ENCODE measurements around the gene MPL. TPM values are rescaled to one million over a fixed set of nuclear protein-coding genes. Genes with fewer than 3 reads are reported as not detected.
A peak's percentile ranks its signal among the peaks of the same experiment; 100 is the strongest.
"Not testable (repeated sequence)": the region's sequence is repeated elsewhere in the genome, so short reads cannot be mapped to it uniquely, and the experiment has no call there.

MPL gene
- total RNA-seq, 1 experiment from 2014 or later: not detected

GRCh38 chr1:43363935-43364525 lies 26.4 kb downstream of the MPL start:
- no peak for DNase-seq (ENCODE audit: low read depth, low spot score)
- in situ Hi-C loops (cut with HindIII; ENCODE audit: low pct_unique_long_range_greater_than_20kb, low sequenced_read_pairs): no loop called here

- in situ Hi-C loops (cut with HindIII; ENCODE audit: low pct_unique_long_range_greater_than_20kb, low sequenced_read_pairs): no loop called here
Observed at GRCh38 chr1:43365678-43366077, 28.1 kb downstream of the MPL start.

GRCh38 chr1:43366179-43366578 lies 28.6 kb downstream of the MPL start:
- in situ Hi-C loops (cut with HindIII; ENCODE audit: low pct_unique_long_range_greater_than_20kb, low sequenced_read_pairs): no loop called here
- DNase-seq (ENCODE audit: low read depth, low spot score): no peak

More at GRCh38 chr1:43365678-43366077, 28.1 kb downstream of the MPL start:
- DNase-seq (ENCODE audit: low read depth, low spot score): no peak

- in situ Hi-C loops (cut with HindIII; ENCODE audit: low pct_unique_long_range_greater_than_20kb, low sequenced_read_pairs): no loop called here
- no peak for DNase-seq (ENCODE audit: low read depth, low spot score)
Observed at GRCh38 chr1:43366601-43367025, 29.0 kb downstream of the MPL start.

GRCh38 chr1:43367026-43367903 lies 29.6 kb downstream of the MPL start:
- DNase-seq (ENCODE audit: low read depth, low spot score): peak; percentile 7
- in situ Hi-C loops (cut with HindIII; ENCODE audit: low pct_unique_long_range_greater_than_20kb, low sequenced_read_pairs): no loop called here

GRCh38 chr1:43367904-43368645 lies 30.5 kb downstream of the MPL start, which contains the start of gene ELOVL1:
Gene ELOVL1, minus strand, starts transcription at chr1:43368011. Its CDS starts 2,402 bp downstream, at chr1:43365609.
- in situ Hi-C loops (cut with HindIII; ENCODE audit: low pct_unique_long_range_greater_than_20kb, low sequenced_read_pairs): no loop called here
- peak; percentile 81 for DNase-seq (ENCODE audit: low read depth, low spot score)

- DNase-seq (ENCODE audit: low read depth, low spot score): no peak
- in situ Hi-C loops (cut with HindIII; ENCODE audit: low pct_unique_long_range_greater_than_20kb, low sequenced_read_pairs): no loop called here
Observed at GRCh38 chr1:43368646-43369020, 31.0 kb downstream of the MPL start.

- DNase-seq (ENCODE audit: low read depth, low spot score); in situ Hi-C loops (cut with HindIII; ENCODE audit: low pct_unique_long_range_greater_than_20kb, low sequenced_read_pairs): not testable (repeated sequence)
Observed at GRCh38 chr1:43369779-43370178, 32.2 kb downstream of the MPL start.

GRCh38 chr1:43370564-43370963 lies 32.9 kb downstream of the MPL start:
- no peak for DNase-seq (ENCODE audit: low read depth, low spot score)
- in situ Hi-C loops (cut with HindIII; ENCODE audit: low pct_unique_long_range_greater_than_20kb, low sequenced_read_pairs): no loop called here

- no peak for DNase-seq (ENCODE audit: low read depth, low spot score)
- in situ Hi-C loops (cut with HindIII; ENCODE audit: low pct_unique_long_range_greater_than_20kb, low sequenced_read_pairs): no loop called here
Observed at GRCh38 chr1:43372172-43372571, 34.6 kb downstream of the MPL start.

GRCh38 chr1:43373066-43373940 lies 35.7 kb downstream of the MPL start:
- in situ Hi-C loops (cut with HindIII; ENCODE audit: low pct_unique_long_range_greater_than_20kb, low sequenced_read_pairs): no loop called here
- DNase-seq (ENCODE audit: low read depth, low spot score): no peak

- DNase-seq (ENCODE audit: low read depth, low spot score): no peak
- in situ Hi-C loops (cut with HindIII; ENCODE audit: low pct_unique_long_range_greater_than_20kb, low sequenced_read_pairs): no loop called here
Observed at GRCh38 chr1:43376723-43377235, 39.2 kb downstream of the MPL start.

GRCh38 chr1:43377831-43378230 lies 40.2 kb downstream of the MPL start:
- DNase-seq (ENCODE audit: low read depth, low spot score): no peak
- in situ Hi-C loops (cut with HindIII; ENCODE audit: low pct_unique_long_range_greater_than_20kb, low sequenced_read_pairs): no loop called here

- DNase-seq (ENCODE audit: low read depth, low spot score): no peak
- in situ Hi-C loops (cut with HindIII; ENCODE audit: low pct_unique_long_range_greater_than_20kb, low sequenced_read_pairs): no loop called here
Observed at GRCh38 chr1:43379476-43379875, 41.9 kb downstream of the MPL start.

GRCh38 chr1:43381612-43382011 lies 44.0 kb downstream of the MPL start:
- DNase-seq (ENCODE audit: low read depth, low spot score): peak; percentile 43
- in situ Hi-C loops (cut with HindIII; ENCODE audit: low pct_unique_long_range_greater_than_20kb, low sequenced_read_pairs): no loop called here

- DNase-seq (ENCODE audit: low read depth, low spot score): peak; percentile 90
- in situ Hi-C loops (cut with HindIII; ENCODE audit: low pct_unique_long_range_greater_than_20kb, low sequenced_read_pairs): no loop called here
Observed at GRCh38 chr1:43382027-43382779, 44.6 kb downstream of the MPL start.

GRCh38 chr1:43383449-43383848 lies 45.8 kb downstream of the MPL start:
- peak; percentile 33 for DNase-seq (ENCODE audit: low read depth, low spot score)
- in situ Hi-C loops (cut with HindIII; ENCODE audit: low pct_unique_long_range_greater_than_20kb, low sequenced_read_pairs): no loop called here

All from SK-MEL-5 (cell line).